ENCODE measurements around the gene UNC13C.

Gene UNC13C

GRCh38 chr15:54506977-54507524, 528.8 kb downstream of the UNC13C start:
- no peak for DNase-seq

GRCh38 chr15:54514601-54515000, 536.4 kb downstream of the UNC13C start:
- DNase-seq, result no peak

GRCh38 chr15:54515664-54516582, 537.7 kb downstream of the UNC13C start:
- no peak for DNase-seq

- no peak for DNase-seq
These were observed 539.1 kb downstream of the UNC13C start for GRCh38 chr15:54517366-54517765.

- no peak for DNase-seq
These were observed 540.1 kb downstream of the UNC13C start for GRCh38 chr15:54518156-54518882.

GRCh38 chr15:54519577-54519976, 541.3 kb downstream of the UNC13C start:
- no peak for DNase-seq

- no peak for DNase-seq
These were observed 542.4 kb downstream of the UNC13C start for GRCh38 chr15:54520616-54521015.

GRCh38 chr15:54521206-54521605, 543.0 kb downstream of the UNC13C start:
- no peak for DNase-seq

- no peak for DNase-seq
These were observed 549.8 kb downstream of the UNC13C start for GRCh38 chr15:54528021-54528420.

- no peak for DNase-seq
These were observed 562.5 kb downstream of the UNC13C start for GRCh38 chr15:54540721-54541120.

GRCh38 chr15:54547491-54547890, 569.2 kb downstream of the UNC13C start:
- DNase-seq, result no peak

- no peak for DNase-seq
These were observed 572.7 kb downstream of the UNC13C start for GRCh38 chr15:54550954-54551353.

- DNase-seq, result no peak
These were observed 578.0 kb downstream of the UNC13C start for GRCh38 chr15:54556231-54556630.

GRCh38 chr15:54559405-54560069, 581.3 kb downstream of the UNC13C start:
- DNase-seq, result no peak

- DNase-seq, result no peak
These were observed 582.2 kb downstream of the UNC13C start for GRCh38 chr15:54560417-54560816.

GRCh38 chr15:54564166-54564565, 585.9 kb downstream of the UNC13C start:
- DNase-seq, result no peak

- no peak for DNase-seq
These were observed 588.4 kb downstream of the UNC13C start for GRCh38 chr15:54566654-54567053.

- no peak for DNase-seq
These were observed 589.3 kb downstream of the UNC13C start for GRCh38 chr15:54567408-54568035.

- no peak for DNase-seq
These were observed 590.1 kb downstream of the UNC13C start for GRCh38 chr15:54568381-54568780.

- no peak for DNase-seq
These were observed 593.3 kb downstream of the UNC13C start for GRCh38 chr15:54571576-54571975.

- DNase-seq, result no peak
These were observed 597.3 kb downstream of the UNC13C start for GRCh38 chr15:54575586-54575985.

- no peak for DNase-seq
These were observed 598.2 kb downstream of the UNC13C start for GRCh38 chr15:54576298-54576935.
